GM19025 (cell line): ENCODE measurements around the gene TTC21B.
"Not testable (repeated sequence)": the region's sequence is repeated elsewhere in the genome, so short reads cannot be mapped to it uniquely, and the experiment has no call there.

Experiments used
- ATAC-seq: cut with Tn5 transposase; IDR thresholded peaks from one replicate; pipeline ENCODE4 v1.9.1; 2021; ENCODE audit warnings: mild to moderate bottlenecking, low read depth, moderate library complexity; ENCODE audit not compliant: unreplicated experiment

TTC21B gene

GRCh38 chr2:165889158-165889557 lies 64.4 kb downstream of the TTC21B start:
- ATAC-seq: no peak

DNA sequence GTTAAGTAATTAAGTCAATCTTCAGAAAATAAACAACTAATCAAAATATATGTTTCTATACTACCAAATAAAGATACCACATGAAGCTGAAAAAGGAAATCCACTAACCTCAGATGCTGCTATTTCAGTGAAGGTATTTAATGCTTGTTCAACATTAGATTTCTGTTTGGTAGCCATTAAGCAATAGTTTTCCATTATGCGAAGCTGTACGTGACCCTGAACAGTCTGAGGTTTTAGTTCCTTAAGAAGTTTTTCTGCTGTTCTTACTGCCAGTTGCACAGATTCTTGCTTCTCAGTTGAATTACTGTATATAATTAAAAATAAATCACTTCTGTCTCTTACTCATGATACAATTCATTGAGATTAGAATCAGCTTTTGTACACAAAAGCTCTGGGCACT lies 65.4 kb downstream of the TTC21B start:
- no peak for ATAC-seq

GRCh38 chr2:165886487-165887146 lies 67.0 kb downstream of the TTC21B start:
- ATAC-seq: no peak

DNA sequence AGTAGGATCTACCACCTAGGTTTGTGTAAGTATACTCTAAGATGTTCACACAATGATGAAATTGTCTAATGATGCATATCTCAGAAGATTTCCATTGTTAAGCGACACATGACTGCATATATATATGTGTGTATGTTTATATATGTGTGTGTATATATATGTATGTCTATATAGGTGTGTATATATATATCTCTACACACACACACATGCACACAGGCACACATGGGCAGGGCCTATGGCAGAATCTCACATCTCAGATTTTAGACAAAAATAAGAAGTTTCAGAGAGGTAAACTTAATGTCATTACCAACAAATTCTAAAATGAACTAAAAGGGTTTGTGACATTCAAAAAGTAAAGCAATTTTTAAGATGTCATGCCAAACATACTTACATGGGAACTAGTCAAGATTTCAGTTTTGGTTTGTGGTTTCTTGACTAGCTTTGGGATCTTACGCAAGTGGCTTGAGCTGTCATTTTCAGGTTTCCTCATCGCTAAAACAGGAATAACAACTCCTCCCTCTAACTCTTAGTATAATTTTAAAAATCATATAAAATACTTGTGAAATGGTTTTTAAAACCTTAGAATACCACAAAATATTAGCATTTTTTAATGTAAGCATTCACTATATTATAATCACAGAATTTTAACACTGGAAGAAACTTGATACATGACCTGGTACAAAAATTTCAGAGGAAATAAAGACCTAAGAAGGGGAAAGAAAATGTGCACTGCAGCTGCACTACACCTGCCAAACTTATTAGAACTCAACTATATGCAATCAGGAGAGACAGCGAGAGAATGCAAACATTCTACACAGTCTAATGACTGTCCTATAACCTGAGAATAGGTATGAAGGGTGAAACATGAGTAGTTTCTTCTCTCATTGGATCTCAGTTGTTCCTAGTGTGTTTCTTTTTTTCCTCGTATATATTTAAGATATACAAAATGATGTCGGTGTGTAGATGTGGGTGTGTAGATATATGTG lies 75.7 kb downstream of the TTC21B start:
- ATAC-seq: peak; percentile 52

DNA sequence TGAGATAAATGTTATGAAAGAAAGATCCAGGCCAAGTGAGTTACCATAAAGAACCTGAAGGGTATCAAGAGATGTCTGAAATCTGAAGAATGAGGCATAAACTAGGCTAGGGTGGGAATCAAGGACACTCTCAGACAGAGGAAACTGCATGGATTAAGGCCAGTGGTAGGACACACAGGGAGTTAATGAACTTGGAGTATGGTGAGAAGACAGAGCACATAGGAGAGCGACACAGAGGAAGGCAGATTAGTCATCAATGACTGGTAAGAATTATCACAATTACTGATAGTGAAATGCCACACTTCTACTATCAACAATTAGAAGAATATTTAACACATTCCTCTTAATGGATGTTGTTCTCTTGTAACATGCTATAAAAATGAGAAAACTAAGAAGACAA lies 76.9 kb downstream of the TTC21B start:
- ATAC-seq: no peak

- ATAC-seq: no peak
These were observed 77.3 kb downstream of the TTC21B start for GRCh38 chr2:165876269-165876668.

DNA sequence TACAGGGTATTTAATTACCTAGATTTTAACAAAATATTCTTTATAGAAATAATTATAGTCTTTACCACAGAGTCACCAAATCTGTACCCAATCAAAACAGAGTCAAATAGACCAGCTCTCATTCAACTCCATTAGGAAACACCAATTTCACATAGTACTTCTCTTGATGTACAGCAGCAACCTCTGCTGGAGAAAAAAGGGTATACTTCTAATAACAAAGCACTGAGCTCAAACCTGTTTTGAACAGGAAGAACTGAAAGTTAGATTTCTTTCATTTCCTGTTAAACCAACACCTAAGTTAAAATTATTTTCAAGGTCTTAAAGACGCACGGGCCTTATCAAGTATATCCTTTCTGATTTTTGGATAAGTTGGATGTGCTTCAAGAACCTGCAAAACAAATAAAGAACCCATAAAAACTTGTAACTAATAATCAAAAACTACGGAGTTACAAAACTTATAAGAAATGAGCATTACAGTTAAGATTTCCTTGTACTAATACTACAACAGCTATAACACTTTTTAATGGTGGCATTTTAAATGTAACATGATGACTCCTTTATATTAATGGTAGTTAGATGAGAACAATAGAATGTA lies 79.0 kb downstream of the TTC21B start:
- peak; percentile 86 for ATAC-seq

DNA sequence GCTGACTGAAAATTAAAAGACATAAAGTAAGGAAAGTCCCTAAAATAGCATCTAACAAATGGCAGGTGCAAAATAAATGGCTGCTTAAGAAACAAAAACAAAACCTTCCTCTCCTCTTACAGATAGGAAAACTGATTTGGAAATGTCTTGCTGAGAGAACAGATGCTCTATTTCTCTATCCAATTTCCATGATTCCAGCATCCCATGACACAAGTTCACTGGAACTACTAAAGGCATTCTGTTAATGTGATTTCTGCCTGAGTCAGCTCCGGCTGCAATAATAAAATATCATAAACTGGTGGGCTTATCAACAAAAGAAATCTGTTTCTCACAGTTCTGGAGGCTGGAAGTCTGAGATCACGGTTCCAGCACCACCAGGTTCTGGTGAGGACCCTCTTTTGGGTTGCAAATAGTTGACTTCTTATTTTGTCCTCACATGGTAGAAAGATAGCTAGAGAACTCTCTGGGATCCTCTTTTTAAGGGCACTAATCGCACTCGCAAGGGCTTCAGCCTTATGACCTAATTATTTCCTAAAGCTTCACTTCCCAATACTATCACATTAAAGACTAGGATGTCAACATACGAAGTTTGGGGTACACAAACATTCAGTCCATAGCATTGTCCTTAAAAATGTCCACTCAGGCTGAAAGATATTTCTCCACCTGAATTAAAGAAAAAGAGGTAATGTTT lies 81.3 kb downstream of the TTC21B start:
- no peak for ATAC-seq

GRCh38 chr2:165871025-165871424 lies 82.6 kb downstream of the TTC21B start:
- no peak for ATAC-seq

DNA sequence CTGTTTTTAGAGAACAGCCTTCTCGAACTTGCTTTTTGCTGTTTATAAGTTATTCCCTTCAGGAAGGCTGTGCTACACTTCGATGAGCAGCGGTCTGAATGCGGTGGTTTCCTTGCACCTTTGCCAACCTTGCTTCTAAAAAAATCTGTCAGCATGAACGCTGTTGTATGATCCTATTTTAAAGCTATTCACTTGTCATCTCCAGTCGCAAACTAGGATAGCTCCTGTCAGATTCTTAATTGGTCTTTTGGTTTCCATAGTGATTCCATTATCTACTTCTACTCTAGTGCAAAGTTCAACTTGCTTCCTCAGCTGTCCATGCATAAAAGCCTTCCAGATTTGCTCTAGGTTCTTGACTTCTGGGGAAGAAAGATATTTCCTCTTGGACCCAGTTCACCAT lies 83.2 kb downstream of the TTC21B start:
- no peak for ATAC-seq

DNA sequence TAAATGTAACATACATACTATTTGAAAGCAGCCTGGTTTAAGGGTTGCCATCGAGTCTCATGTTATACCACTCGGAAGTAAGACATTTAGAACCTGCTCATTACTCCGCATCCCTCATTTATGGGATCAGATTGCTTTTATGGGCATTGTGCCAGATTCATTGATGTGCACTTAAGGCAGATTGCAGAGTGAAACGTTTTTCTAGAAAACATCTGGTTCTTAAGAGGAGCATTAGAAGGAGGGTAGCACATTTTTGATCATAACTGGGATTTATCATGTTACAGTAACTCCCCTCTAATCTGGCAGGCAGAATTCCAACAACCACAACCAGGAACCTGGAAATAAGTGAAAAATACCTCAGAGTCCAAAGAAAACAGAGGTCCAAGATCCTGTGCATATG lies 85.4 kb downstream of the TTC21B start:
- ATAC-seq: no peak

- ATAC-seq: no peak
These were observed 89.3 kb downstream of the TTC21B start for GRCh38 chr2:165864296-165864695.

DNA sequence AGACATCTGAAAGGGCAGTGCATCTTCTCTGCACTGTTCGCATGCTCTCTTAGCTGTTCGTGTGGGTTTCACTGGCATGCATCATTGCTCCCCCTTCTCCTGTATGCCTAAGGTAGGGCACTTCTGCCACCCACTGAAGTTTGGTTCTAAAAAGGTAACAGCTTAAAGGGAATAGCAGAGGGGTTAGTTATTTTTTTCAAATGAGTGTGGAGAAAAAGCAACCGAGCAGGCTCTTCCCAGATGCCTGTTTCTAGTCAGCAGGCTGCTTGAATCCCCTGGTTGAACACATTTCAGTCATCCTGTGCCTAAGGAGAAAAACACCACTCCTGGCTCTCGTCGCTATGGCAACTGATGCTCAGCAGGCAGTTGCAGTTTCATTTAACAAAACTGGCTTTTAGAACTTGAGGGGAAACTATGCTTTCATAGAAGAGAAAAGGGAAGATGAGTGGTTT lies 89.7 kb downstream of the TTC21B start:
- peak; percentile 84 for ATAC-seq

GRCh38 chr2:165861083-165861482 lies 92.5 kb downstream of the TTC21B start:
- ATAC-seq: not testable (repeated sequence)

GRCh38 chr2:165859723-165860122 lies 93.9 kb downstream of the TTC21B start:
- ATAC-seq: not testable (repeated sequence)

GRCh38 chr2:165857876-165858275 lies 95.7 kb downstream of the TTC21B start:
- ATAC-seq: no peak

- no peak for ATAC-seq
These were observed 101.2 kb downstream of the TTC21B start for GRCh38 chr2:165852394-165852793.

GRCh38 chr2:165847001-165847400 lies 106.6 kb downstream of the TTC21B start:
- ATAC-seq: no peak

- ATAC-seq: no peak
These were observed 107.5 kb downstream of the TTC21B start for GRCh38 chr2:165846056-165846455.

DNA sequence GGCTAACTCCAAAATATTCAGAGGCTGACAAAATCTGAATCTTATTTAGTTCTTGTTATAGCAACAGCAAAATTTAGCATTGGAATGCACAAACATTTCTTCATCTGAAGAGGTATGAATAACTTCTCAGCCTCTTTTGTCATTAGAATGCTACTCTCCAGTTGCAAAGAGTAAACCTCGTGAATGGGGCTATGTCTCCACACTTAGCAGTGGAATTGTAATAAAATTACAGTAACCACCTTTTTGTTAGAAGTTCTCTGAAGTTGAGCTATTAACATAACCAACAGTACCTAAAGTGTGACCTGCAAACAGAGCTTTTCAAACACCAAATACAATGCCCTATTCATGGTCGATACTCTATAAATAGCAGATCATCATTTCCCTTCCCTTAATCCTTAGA lies 109.4 kb downstream of the TTC21B start:
- no peak for ATAC-seq

DNA sequence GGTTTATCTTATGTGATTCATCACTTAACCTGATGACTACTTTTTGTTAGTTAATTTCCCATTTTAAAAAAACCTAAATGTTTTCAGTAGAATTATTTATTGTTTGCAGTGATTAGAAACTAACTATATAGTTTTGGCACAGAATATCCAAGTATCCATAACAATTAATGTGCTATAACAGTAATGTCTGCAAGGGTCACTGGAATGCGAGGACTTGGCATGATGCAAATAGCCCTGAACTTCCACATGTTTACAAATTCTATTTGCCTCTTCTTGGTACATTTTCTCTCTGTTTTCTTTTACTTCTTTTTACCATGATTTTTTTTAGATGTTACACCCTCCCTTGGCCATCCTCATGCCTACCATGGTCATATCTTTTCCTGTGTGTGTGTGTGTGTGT lies 110.2 kb downstream of the TTC21B start:
- ATAC-seq: no peak
